Coronary artery (tissue), 2 donors: Measurements from ENCODE around the gene SLC26A11.
"Not testable (repeated sequence)": the region's sequence is repeated elsewhere in the genome, so short reads cannot be mapped to it uniquely, and the experiment has no call there.

Experiments
- DNase-seq: peaks from one replicate; pipeline ENCODE4 v3.0.0-alpha.2; 2017; ENCODE audit warnings: low spot score
- H3K27ac ChIP-seq, 2 donors: fragments of 200-600 bp; sonication (generic); one replicate each; pipeline ENCODE4 v1.5.1; 2016 to 2019
- H3K4me3 ChIP-seq: fragments of 200-600 bp; sonication (generic); 2 replicates; pipeline ENCODE4 v1.5.1; 2016; ENCODE audit warnings: mild to moderate bottlenecking, moderate library complexity
- CTCF ChIP-seq: fragments of 200-600 bp; sonication (generic); IDR thresholded peaks from one replicate; pipeline ENCODE4 v1.5.1; 2019; ENCODE audit warnings: antibody characterized with exemption

SLC26A11 gene

GRCh38 chr17:80254396-80255251 is 34.4 kb downstream of the SLC26A11 start:
- H3K4me3 ChIP-seq = no peak overlapping the region
- TF ChIP-seq CTCF = no peak
- DNase-seq = no peak
- H3K27ac ChIP-seq = peak overlapping the region in 1 of 2 donors; percentile 76

GRCh38 chr17:80256034-80256350 is 35.8 kb downstream of the SLC26A11 start:
- no peak for TF ChIP-seq CTCF
- H3K4me3 ChIP-seq = no peak overlapping the region
- H3K27ac ChIP-seq = no peak overlapping the region
- DNase-seq = no peak

- no peak for DNase-seq
- H3K4me3 ChIP-seq = no peak overlapping the region
- no peak overlapping the region for H3K27ac ChIP-seq
- no peak for TF ChIP-seq CTCF
These were observed 37.5 kb downstream of the SLC26A11 start for GRCh38 chr17:80257716-80258213.

- not testable (repeated sequence) for H3K4me3 ChIP-seq, DNase-seq, H3K27ac ChIP-seq
These were observed 38.1 kb downstream of the SLC26A11 start for GRCh38 chr17:80258296-80258695.

GRCh38 chr17:80259457-80260068 is 39.3 kb downstream of the SLC26A11 start:
- Histone ChIP-seq H3K27ac (peak overlapping the region; percentile 84 to 91), H3K4me3 (peak overlapping the region; percentile 78)
- no peak for DNase-seq
- TF ChIP-seq CTCF = no peak

GRCh38 chr17:80260069-80260535 is 39.9 kb downstream of the SLC26A11 start:
- peak overlapping the region; percentile 84 to 91 for H3K27ac ChIP-seq
- DNase-seq = peak; percentile 85
- peak overlapping the region; percentile 78 for H3K4me3 ChIP-seq
- TF ChIP-seq CTCF = no peak

- DNase-seq = no peak
- TF ChIP-seq CTCF = no peak
- Histone ChIP-seq H3K4me3 (peak within 1 kb of the TSS; percentile 97), H3K27ac (peak within 1 kb of the TSS; percentile 99)
These were observed 40.5 kb downstream of the SLC26A11 start, which contains the start of gene RNF213 for GRCh38 chr17:80260791-80261158. Gene RNF213, plus strand, starts transcription at chr17:80260852. Its CDS starts 2,830 bp downstream, at chr17:80263682.
